LoVo (cell line): ENCODE data around the gene MECP2.
"Not testable (repeated sequence)": the region's sequence is repeated elsewhere in the genome, so short reads cannot be mapped to it uniquely, and the experiment has no call there.

Experiments used
- DNase-seq: peaks from one replicate; pipeline ENCODE4 v3.0.0-alpha.2; 2016; ENCODE audit warnings: low spot score

Gene MECP2

GRCh38 chrX:154016366-154017076, 81.0 kb downstream of the MECP2 start:
- no peak for DNase-seq

- DNase-seq = no peak
Observed at GRCh38 chrX:154015581-154016264, 81.8 kb downstream of the MECP2 start.

GRCh38 chrX:154014429-154015380, 82.8 kb downstream of the MECP2 start:
- DNase-seq = no peak

GRCh38 chrX:154013614-154014360, 83.7 kb downstream of the MECP2 start:
- no peak for DNase-seq

GRCh38 chrX:154013001-154013421, 84.5 kb downstream of the MECP2 start:
- no peak for DNase-seq

GRCh38 chrX:154012336-154012991, 85.1 kb downstream of the MECP2 start:
- DNase-seq = no peak

GRCh38 chrX:154011376-154012335, 85.9 kb downstream of the MECP2 start:
- DNase-seq = no peak

GRCh38 chrX:154010330-154011087, 87.0 kb downstream of the MECP2 start:
- DNase-seq = no peak

GRCh38 chrX:154008521-154008920, 89.0 kb downstream of the MECP2 start:
- DNase-seq = no peak

GRCh38 chrX:154006947-154007346, 90.6 kb downstream of the MECP2 start:
- DNase-seq = no peak

- no peak for DNase-seq
Observed at GRCh38 chrX:154004315-154004714, 93.2 kb downstream of the MECP2 start.

- no peak for DNase-seq
Observed at GRCh38 chrX:154002215-154002719, 95.2 kb downstream of the MECP2 start.

GRCh38 chrX:154000051-154000450, 97.5 kb downstream of the MECP2 start:
- no peak for DNase-seq

- DNase-seq = no peak
Observed at GRCh38 chrX:153999359-154000037, 98.0 kb downstream of the MECP2 start.

GRCh38 chrX:153995504-153995903, 102.0 kb downstream of the MECP2 start:
- DNase-seq = no peak

GRCh38 chrX:153994398-153994797, 103.1 kb downstream of the MECP2 start:
- not testable (repeated sequence) for DNase-seq

GRCh38 chrX:153993978-153994377, 103.5 kb downstream of the MECP2 start:
- DNase-seq = no peak

GRCh38 chrX:153993079-153993478, 104.4 kb downstream of the MECP2 start:
- DNase-seq = no peak
